ENCODE results near the gene MRPL23.

GRCh38 chr11:1992111-1992510 is 45.0 kb downstream of the MRPL23 start:
- TF ChIP-seq CTCF (IDR thresholded peaks at IDR 0.05; ENCODE audit: low read depth, low read length, poor library complexity, severe bottlenecking) = no peak
- TF ChIP-seq EZH2phosphoT487 (IDR thresholded peaks at IDR 0.05; ENCODE audit: borderline replicate concordance, low read length) = no peak

Data from DOHH2 (cell line).